Endometrial microvascular endothelial cells (primary cell): Measurements from ENCODE around the gene TAF4. TPM values are rescaled to one million over a fixed set of nuclear protein-coding genes. Genes with fewer than 3 reads are reported as not detected.

ENCODE experiments used
- in situ Hi-C: cut with HindIII; loops from 2 replicates; pipeline ENCODE4 v1.10.0; 2017; ENCODE audit warnings: low sequenced_read_pairs, low pct_unique_long_range_greater_than_20kb; ENCODE audit errors: inconsistent ontology term
- total RNA-seq: library from RNA; depleted of rRNA; stranded (reverse); fragments of >200 nt; gene quantifications from one replicate; pipeline ENCODE4 v1.2.3, GENCODE V29; 2015; ENCODE audit errors: inconsistent ontology term

Gene TAF4
- total RNA-seq, 1 donor from 2014 or later = 2.6 TPM

- in situ Hi-C loops = no loop called here
Observed at GRCh38 chr20:62027698-62028321, 37.9 kb downstream of the TAF4 start.

GRCh38 chr20:62027116-62027515 lies 38.6 kb downstream of the TAF4 start:
- in situ Hi-C loops = no loop called here

- in situ Hi-C loops = no loop called here
Observed at GRCh38 chr20:62026564-62026856, 39.2 kb downstream of the TAF4 start.

- in situ Hi-C loops = no loop called here
Observed at GRCh38 chr20:62025832-62026563, 39.7 kb downstream of the TAF4 start.

GRCh38 chr20:62025394-62025793 lies 40.3 kb downstream of the TAF4 start:
- in situ Hi-C loops = no loop called here

- in situ Hi-C loops = no loop called here
Observed at GRCh38 chr20:62023935-62024334, 41.7 kb downstream of the TAF4 start.

- in situ Hi-C loops = no loop called here
Observed at GRCh38 chr20:62022575-62023139, 43.0 kb downstream of the TAF4 start.

GRCh38 chr20:62021793-62022385 lies 43.8 kb downstream of the TAF4 start:
- in situ Hi-C loops = no loop called here

- in situ Hi-C loops = no loop called here
Observed at GRCh38 chr20:62020935-62021701, 44.6 kb downstream of the TAF4 start.

GRCh38 chr20:62019881-62020492 lies 45.7 kb downstream of the TAF4 start:
- in situ Hi-C loops = no loop called here

GRCh38 chr20:62019144-62019805 lies 46.4 kb downstream of the TAF4 start:
- in situ Hi-C loops = no loop called here

- in situ Hi-C loops = no loop called here
Observed at GRCh38 chr20:62018437-62019143, 47.1 kb downstream of the TAF4 start.

GRCh38 chr20:62015540-62016288 lies 50.0 kb downstream of the TAF4 start:
- in situ Hi-C loops = no loop called here

GRCh38 chr20:62014889-62015537 lies 50.7 kb downstream of the TAF4 start:
- in situ Hi-C loops = no loop called here

- in situ Hi-C loops = no loop called here
Observed at GRCh38 chr20:62014488-62014775, 51.2 kb downstream of the TAF4 start.

- in situ Hi-C loops = no loop called here
Observed at GRCh38 chr20:62012631-62013030, 53.0 kb downstream of the TAF4 start.

- in situ Hi-C loops = no loop called here
Observed at GRCh38 chr20:62011938-62012534, 53.6 kb downstream of the TAF4 start.
